ENCODE results near the gene PLA2G4E.
A peak's percentile ranks its signal among the peaks of the same experiment; 100 is the strongest.

The PLA2G4E gene

DNA sequence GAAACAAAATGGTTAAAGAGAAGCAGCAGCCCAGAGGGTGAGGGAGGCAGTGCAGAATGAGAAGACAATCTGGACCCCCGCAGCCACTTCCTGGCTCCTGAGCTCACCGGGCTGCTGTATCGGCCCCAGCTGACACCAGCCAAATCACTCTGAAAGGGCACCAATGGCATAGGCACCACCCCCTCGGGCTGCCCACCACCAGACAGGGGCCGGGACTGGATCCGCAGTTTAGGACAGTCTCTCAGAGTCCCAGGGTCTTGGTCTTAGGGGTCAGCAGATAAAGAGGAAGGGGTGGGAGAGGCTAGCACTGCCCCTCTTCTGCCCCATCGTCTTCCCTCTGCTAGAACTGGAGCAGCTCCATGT, 30.6 kb downstream of the PLA2G4E start:
- no peak for DNase-seq

DNA sequence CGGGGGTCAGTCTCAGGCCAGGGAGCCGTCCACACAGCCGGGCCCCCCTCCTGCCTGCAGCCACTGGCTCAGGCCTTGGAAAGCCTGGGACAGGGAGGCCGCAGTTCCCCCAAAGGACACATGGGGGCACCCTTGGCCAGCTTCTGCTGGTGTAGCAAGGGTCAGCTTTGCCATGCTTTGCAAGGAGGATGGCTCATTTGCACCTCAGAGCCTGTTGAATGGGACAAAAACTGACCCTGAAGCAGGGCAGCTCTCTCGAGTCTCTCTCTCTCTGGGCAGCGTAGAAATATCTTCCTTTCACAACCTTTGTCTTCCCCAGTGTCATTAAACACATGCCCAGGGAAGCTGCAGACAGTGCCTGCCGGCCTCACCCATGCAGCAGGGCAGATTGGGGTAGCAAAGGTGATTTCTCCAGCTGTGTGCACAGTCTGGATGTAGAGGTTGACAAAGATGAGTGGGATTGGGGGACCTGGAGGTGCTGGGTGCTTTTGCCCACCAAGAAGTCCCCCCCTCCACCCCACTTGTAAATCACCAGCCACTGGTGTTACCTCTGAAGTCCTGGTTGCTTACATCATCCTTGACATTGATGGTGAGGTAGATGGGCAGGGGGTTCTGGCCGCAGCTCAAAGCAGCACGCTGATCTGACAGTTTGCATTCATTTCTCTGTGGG, 31.1 kb downstream of the PLA2G4E start:
- peak; percentile 86 for DNase-seq

DNA sequence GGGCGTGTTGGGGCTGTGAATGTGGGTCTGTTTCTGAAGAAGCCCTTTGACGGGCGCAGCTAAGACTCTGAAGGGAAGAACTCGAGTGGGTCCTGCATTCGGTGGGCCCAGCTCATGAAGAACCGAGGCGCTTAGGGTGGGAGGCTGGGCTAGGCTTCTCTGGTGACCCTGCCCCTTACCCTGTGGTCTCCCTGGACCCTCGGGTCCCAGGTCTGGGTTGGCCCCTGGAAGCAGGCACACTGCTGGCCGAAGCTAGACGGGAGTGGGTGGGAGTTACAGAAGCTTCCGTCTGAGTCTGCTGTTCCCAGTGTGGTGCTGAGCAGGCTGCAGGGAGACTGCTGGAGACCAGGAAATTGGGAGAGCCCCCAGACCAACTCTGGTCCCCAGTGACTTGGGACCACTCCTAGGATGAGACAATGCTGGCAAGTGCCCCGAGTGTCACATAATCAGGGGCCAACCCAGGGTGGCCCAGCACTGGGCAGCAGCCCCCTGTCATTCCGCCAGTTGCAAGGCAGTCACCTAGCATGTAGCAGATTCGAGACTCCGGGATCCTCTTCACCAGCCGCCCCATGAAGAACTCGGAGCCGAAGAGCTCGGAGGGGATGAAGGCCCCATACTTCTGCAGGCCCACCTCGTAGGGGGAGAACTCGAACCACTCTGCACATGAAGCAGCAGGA, 31.8 kb downstream of the PLA2G4E start:
- no peak for DNase-seq

DNA sequence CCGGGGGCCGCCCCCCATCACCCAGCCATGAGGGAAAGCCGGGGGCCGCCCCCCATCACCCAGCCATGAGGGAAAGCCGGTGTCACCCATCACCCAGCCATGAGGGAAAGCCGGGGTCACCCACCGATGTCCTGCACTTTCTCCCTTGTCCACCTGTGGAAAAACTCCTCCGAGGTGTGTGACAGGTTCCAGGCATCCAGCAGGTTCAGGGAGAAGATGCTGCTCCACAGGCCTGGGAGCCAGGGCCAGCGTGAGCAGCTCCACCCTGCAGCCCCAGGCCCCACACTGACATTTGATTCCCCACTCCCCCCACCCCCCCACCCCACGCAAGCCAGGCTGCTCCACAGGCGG, 32.9 kb downstream of the PLA2G4E start:
- DNase-seq, result no peak

DNA sequence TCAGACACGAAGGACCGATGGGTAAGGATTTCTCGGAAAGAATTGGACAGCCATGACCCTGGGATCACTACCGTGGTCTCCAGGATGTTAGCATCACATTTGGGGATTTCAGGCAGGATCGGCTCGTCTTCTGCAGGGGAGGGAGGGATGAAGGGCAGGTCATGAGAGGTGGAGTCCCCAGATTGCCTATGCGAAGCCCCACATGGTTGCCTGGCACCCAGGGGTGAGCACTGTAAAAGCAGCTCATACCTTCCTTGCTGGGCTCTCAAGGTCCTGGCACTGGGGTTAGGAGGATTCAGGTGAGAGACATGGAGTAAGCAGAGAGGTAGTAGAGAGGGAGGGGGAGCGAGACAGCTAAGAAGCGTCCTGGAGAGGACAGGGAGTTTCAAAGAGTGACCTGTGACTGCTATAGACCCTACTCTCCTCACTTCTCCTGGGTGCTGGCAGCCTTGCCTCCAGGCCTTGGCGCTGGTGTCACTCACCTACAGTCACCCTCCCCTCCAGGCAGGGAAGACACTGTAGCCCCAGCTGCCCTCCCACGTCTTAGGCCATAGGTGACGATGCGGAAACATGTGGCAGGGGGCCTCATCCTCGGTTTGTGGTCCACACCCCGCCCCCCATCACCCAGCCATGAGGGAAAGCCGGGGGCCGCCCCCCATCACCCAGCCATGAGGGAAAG, 33.5 kb downstream of the PLA2G4E start:
- DNase-seq, result no peak

DNA sequence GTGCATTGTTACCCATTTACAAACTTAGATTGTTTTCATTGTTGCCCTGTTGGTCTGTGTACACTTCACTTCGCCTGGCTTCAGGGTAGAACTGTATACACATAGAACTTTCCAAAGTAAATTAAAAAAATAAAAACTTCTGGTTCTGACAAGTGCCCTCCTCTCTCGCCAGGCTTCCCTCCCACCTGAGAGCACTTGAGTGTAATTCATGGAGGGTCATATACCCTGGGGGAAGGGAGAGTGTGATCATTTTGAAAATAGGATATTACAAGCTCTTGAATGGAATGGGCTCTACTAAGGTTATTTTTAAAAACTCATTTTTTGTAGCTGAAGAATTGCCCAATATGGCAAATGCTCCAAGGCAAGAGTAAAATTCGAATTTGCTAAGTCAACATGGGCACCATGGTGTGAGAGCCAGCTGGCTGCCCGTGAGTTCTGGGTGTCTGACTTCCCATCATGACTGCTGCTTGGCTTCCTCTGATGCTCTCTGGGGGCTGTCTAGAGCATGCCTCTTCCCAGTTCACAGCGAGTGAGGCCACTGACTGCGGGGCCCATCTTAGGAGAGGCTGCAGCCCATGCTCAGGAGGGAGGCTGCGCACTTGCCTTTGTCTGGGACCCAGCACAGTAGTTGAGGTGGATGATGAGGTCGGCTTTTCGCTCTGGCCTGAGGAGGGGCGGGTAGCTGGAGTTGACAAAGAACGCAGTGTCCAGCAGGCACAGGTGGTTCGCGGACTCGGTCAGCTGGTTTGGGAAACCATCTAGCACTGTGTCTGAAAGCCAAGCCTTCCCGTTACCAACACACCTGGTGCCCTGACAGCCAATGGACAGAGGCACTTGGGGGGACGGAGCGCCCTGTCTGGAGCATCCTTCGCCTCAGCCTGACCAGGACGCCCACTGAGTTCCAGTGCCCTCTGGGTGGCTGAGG, 35.3 kb downstream of the PLA2G4E start:
- no peak for DNase-seq

DNA sequence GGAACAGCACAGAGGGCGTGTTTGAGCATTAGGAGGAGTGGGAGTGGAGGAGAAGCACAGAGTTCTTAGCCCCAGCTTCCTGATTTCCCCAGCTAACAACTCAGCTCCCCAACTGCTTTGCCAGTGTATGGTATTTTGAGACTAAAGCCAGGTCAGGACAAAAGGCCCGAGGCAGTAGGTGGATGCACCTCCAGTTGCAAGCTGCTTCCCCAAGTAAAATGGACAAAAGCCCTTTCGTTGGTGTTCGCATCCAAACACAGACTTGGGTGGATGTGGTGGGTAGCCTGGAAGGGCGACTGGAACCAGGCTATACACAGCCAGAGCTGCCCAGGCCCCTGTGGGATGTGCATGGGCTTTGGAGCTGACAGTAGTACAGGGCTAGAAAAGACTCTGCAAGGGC, 36.2 kb downstream of the PLA2G4E start:
- DNase-seq, result no peak

DNA sequence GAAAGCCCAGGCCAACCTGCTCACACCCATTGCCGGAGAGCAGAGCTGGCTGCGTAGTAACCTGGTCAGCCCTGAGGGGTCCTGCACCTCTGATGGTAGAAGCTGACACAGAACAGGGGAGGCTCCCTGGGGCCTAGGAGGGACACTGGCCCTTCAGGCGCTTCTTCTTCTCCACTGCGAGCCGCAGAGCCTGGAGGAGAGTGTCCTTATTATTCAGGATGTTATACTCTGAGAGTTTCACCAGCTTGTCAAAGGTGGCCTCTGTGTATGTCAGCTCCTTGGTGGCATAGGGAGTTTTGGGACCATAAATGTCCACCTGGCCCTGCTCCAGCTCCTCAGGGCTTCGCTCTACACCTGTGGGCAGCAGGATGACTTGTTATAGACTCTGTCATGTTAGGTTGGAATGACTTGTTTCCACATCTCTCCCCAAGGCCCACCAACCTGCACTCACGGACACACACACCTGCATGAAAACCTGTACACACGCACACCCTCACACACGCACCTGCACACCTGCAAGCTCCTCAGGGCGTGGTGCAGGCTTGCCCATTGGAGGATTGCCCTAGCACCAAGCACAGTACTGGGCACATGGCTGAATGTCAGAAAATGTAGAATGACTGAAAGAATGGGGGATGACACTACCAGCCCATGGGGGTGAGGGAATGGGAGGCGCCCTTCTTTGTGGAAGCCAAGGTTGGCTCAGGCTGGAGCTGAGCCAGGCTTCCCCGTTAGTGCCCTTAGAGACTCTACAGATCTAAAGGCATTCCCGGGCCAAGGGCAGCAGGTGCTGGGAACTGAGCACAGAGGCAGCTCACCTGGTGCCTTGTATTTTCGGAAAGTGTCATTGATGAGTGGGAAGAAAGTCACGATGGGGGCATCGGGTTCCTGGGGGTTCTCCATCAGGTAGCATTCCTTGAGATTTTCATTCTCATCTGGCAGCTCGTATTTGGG, 36.9 kb downstream of the PLA2G4E start:
- DNase-seq, result no peak

DNA sequence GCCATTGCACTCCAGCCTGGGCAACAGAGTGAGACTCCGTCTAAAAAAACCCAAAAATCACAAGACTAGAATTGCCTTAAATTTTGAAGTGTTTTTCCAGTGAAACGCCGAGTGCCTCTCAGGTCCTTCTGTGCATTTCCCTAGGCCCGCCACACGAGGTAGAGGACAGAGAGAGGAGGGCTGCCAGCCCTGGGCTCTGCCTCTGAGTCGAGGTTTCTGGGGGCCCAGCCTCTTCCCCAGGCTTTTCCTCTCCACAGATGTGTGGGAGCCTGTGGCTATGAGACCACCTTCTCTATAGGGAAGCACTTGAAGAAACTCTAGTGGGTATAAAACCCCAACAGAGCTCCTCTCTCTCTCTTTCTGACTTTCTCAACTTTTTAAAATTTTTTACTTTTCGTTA, 37.6 kb downstream of the PLA2G4E start:
- no peak for DNase-seq

DNA sequence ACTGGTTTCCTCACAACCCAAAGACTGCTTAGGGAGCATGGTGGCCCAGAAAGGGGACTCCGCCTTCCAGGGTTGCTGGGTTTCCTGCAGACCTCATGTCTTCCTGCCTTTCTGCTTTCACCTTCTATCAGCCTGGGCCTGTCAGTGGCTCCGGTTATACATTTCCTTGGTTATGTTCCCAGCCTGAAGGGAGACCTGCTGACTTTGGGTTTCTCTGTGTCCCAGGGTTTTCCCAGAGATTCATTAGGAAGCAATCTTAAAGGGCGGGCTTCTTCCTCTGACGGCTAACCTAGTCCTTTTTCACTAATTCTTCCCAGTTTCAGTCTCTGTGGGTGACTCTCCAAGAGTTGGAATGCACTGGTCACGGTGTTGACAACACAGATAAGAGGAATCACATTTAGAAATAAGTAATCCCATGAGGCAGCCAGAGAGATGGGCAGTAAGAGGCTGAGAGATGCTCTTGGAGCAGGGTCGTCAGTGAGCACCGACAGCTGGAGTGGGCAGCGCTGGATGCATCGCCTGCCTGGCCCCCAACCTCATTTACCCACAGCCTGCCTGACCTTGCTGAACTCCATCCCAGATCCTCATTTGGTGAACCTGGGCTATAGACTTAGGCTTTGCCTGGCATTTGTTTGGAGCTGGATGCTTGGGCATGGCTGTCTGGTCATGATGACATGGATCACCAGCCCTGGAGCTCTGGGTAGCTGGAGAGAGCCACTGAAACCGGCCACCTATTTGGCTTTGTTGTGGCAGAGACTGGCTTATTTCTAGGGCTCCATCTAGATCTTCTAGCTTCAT, 38.5 kb downstream of the PLA2G4E start:
- no peak for DNase-seq

DNA sequence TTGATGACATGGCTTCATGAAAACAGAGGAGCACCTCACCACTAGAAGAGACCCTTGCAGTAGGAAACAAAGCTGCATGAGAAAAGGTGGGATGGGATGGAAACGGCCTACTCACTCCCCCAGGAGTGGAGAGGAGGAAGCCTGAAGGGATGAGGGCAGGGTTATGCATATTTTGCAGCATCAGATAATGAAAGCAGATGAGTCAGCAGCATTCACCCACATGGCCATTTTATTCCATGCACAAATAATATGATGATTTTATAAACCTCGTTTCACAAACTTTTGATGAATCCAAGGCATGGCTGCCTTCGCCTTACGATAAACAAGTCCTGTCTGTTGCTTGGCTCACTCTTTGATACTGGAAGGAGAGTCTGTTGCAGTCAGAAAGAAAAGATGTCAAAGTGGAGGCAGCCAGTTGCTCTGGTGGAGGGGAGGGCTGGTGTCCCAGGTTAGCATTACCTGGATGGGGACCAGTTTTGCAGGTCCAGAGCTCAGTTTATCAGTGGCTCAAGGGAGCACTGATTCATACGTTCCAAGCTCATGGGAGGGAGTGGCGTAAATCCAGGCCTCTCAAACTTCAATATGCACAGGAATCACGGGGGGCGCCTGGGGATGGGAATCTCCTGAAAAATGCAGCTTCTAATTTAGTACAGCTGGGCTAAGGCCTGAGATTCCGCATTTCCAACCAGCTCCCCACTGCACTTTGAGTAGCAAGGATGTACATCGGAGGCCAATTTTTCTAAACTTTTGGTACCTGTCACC, 39.3 kb downstream of the PLA2G4E start:
- DNase-seq, result no peak

DNA sequence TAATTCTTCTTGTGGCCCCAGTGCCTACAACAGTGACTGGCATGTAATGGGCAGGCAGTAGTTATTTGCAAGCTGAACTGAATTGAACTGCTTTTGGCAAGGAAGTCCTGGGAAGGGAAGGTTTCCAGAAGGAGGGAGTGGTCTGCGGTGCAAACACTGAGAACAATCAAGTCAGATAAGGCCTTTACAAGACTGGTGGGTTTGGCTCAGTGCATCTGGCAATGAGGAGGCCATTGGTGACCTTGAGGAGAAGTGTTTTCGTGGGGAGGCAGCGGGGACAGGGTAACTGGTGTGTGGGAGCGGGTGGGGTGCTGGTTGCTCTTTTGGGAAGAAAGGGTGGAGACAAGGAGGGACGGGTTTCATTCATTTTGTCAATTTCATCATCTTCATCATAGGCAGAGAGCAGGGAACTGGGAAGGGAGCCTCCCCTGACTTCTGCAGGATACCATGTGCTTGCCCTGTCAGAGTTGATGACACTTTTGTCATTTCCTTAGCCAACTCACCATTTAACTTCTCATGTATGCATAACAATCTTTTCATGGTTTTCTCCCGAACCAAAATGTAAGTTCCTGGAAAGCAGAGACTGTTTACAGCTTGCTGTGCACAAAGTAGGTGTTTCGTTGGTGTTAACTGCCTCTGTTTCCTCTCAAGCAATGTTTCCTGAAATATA, 40.1 kb downstream of the PLA2G4E start:
- no peak for DNase-seq

DNA sequence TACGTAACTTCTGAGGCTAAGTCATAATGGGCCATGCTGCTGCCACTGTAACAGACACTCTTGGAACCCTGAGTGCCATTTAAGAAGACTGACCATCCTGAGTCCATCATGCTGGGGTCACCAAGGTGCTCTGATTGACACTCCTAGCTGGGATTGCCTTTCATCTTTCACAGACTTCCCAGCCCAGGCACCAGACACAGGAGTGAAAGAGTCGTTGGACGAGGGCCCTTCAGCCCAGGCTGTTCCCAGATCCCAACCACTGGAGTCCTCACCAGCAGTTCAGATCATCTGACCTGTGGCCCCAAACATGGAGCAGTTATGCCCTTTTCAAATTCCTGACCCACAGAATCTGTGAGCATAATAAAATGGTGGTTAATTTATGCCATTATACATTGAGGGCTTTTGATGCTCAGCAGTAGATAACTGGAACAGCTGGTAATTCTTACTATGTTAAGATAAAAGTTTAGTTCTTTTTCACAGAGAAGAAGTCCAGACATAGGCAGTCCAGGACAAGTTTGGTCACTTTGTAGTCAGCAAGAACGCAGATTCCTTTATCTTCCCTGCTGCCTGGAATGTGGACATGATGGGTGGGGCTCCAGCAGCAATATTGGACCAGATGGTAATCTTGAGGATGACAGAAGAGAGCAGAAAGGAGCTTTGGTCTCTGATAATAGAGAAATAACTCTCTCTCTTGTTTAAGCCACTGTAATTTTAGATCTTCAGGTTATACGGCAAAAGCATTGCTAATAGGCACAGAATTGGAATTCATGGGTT, 41.2 kb downstream of the PLA2G4E start:
- no peak for DNase-seq

DNA sequence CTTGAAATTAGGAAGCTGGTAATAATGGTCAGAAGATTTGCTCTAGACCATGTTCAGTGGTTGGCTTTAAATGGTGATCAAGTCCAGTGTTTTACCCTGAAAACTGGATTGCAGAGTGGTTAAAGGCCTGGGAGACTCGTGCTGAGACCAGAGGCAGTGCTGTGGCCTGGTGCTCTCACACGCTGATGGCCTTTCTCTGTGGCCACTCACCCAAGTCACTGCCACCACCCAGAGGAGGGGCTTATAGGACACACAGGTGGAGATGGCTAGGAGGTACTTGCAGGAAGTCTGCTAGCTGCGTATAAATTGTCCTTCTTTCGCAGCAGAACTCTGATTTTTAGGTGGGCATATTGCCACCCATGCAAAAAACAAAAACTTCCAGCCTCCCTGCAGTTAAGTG, 42.3 kb downstream of the PLA2G4E start:
- no peak for DNase-seq

DNA sequence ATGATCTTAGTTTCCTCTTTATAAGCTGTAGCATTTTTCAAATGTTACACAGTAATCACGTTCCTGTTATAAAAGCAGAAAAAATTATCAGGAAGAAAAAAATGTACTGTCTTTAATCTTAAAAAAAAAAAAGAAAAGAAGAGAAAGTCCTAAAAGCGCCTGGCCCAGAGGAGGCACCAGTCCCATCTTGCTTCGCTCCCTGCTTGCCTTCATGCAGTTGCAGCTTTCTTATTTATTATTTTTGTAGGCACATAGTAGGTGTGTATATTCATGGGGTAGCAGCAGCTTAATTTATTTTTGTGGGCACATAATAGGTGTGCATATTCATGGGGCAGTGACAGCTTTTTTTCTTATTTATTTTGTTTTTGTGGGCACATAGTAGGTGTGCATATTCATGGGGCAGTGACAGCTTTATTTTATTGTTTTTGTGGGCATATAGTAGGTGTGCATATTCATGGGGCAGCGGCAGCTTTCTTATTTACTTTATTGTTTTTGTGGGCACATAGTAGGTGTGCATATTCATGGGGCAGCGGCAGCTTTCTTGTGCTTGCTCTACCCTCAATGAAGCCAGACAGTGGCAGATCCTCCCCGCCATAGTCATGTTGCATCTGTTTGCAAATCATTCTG, 43.0 kb downstream of the PLA2G4E start:
- DNase-seq, result no peak

DNA sequence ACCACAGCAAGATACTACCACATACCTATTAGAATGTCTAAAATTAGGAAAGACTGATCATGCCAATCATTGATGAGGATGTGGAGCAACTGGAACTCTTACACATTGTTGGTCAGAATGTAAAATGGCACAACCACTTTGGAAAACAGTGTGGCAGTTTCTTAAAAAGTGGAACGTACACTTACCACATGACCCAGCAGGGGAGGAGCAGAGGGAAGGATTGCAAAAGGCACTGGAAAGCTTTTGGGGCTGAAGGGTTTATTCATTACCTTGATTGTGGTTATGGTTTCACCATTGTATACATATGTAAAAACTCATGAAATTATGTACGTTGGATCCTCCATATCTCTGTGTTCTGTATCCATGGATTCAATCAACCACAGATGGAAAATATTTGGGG, 45.2 kb downstream of the PLA2G4E start:
- DNase-seq, result no peak

DNA sequence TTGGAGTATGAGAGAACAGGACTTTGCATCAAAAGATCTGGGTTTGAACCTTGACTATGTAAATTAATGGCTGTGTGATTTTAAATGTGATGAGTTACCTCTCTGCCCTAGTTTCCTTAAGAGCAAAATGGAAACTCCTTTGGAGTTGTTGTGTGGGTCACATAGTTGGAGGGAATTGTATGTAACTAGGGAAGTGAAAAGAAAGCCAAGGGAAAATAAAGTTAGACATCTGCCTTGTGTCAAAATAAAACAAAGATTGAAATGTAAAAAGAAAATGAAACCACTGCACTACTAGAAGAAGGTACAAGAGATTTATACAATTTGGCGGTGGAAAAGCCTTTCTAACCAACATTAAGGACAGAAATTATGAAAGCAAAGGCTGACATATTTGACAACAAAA, 46.8 kb downstream of the PLA2G4E start:
- DNase-seq, result no peak

Measured in activated T-cell treated with anti-CD3 and anti-CD28 coated beads for 4 hours (primary cell).